ENCODE data around the gene REG1A.

REG1A gene

GRCh38 chr2:79101024-79101423, 19.3 kb upstream of the REG1A start:
- Histone ChIP-seq H3K4me3 (ENCODE audit: low read length in 2 of 2) (no peak overlapping the region), H2AK5ac (ENCODE audit: low read depth, low read length) (no peak overlapping the region), H3K9ac (ENCODE audit: low read depth, low read length, poor library complexity) (no peak overlapping the region), H3K18ac (ENCODE audit: low read length) (no peak overlapping the region), H3K27ac (replicated peaks; ENCODE audit: low read length) (no peak overlapping the region), H3K79me1 (ENCODE audit: low read depth, low read length) (no peaks in the 10 kb centered on the region), H2BK120ac (ENCODE audit: low read depth, low read length) (no peak overlapping the region), H3K4me1 (ENCODE audit: control insufficient read depth in 2 of 2, insufficient read depth in 1 of 2, low read depth in 1 of 2, low read length in 2 of 2) (no peaks in the 10 kb centered on the region), H3K36me3 (replicated peaks in 1 of 2; ENCODE audit: control insufficient read depth in 2 of 2, insufficient read depth in 2 of 2, low read length in 2 of 2) (no peaks in the 10 kb centered on the region), H4K8ac (ENCODE audit: low read depth, low read length) (no peak overlapping the region), H2BK12ac (ENCODE audit: low read length) (no peak overlapping the region), H2AFZ (ENCODE audit: low read length) (no peak overlapping the region), H2BK5ac (ENCODE audit: low read length) (no peak overlapping the region), H4K91ac (ENCODE audit: low read depth, low read length, poor library complexity) (no peak overlapping the region), H3K14ac (ENCODE audit: low read length) (no peak overlapping the region), H3K4me2 (ENCODE audit: insufficient read depth, low read length, poor library complexity, severe bottlenecking) (no peak overlapping the region), H3K27me3 (ENCODE audit: control insufficient read depth in 3 of 3, insufficient read depth in 3 of 3, low read depth in 1 of 3, low read length in 3 of 3) (no peaks in the 10 kb centered on the region), H3K23ac (ENCODE audit: low read depth, low read length, poor library complexity) (no peak overlapping the region), H2BK15ac (ENCODE audit: low read length) (no peak overlapping the region), H3K9me3 (replicated peaks in 1 of 2; ENCODE audit: control insufficient read depth in 2 of 2, insufficient read depth in 1 of 2, low read depth in 1 of 2, low read length in 2 of 2) (peaks cover 0 to 2% of the 10 kb centered on the region in 2 donors), H3K4ac (ENCODE audit: low read length) (no peak overlapping the region)
- no peak for DNase-seq (ENCODE audit: low spot score)
- WGBS, 2 donors (ENCODE audit: extremely low coverage in 2 of 2, insufficient read length in 2 of 2, insufficient replicate concordance in 1 of 2), result no CpG with 5 or more reads among the region's 2 CpGs

- no peak overlapping the region for H3K4me2 ChIP-seq (ENCODE audit: insufficient read depth, low read length, poor library complexity, severe bottlenecking)
- no peak overlapping the region for H3K9ac ChIP-seq (ENCODE audit: low read depth, low read length, poor library complexity)
- no peak overlapping the region for H3K4ac ChIP-seq (ENCODE audit: low read length)
- no peak overlapping the region for H4K8ac ChIP-seq (ENCODE audit: low read depth, low read length)
- no peak overlapping the region for H3K27ac ChIP-seq (replicated peaks; ENCODE audit: low read length)
- no peaks in the 10 kb centered on the region for H3K79me1 ChIP-seq (ENCODE audit: low read depth, low read length)
- no peak overlapping the region for H2AK5ac ChIP-seq (ENCODE audit: low read depth, low read length)
- no peak overlapping the region for H2BK15ac ChIP-seq (ENCODE audit: low read length)
- WGBS, 2 donors (ENCODE audit: extremely low coverage in 2 of 2, insufficient read length in 2 of 2, insufficient replicate concordance in 1 of 2), result no CpG with 5 or more reads among the region's 2 CpGs
- no peak overlapping the region for H3K4me3 ChIP-seq (ENCODE audit: low read length in 2 of 2)
- no peaks in the 10 kb centered on the region for H3K4me1 ChIP-seq (ENCODE audit: control insufficient read depth in 2 of 2, insufficient read depth in 1 of 2, low read depth in 1 of 2, low read length in 2 of 2)
- H2BK5ac ChIP-seq (ENCODE audit: low read length), result no peak overlapping the region
- H3K36me3 ChIP-seq (replicated peaks in 1 of 2; ENCODE audit: control insufficient read depth in 2 of 2, insufficient read depth in 2 of 2, low read length in 2 of 2), result no peaks in the 10 kb centered on the region
- no peak overlapping the region for H4K91ac ChIP-seq (ENCODE audit: low read depth, low read length, poor library complexity)
- H3K14ac ChIP-seq (ENCODE audit: low read length), result no peak overlapping the region
- H2AFZ ChIP-seq (ENCODE audit: low read length), result no peak overlapping the region
- no peak for DNase-seq (ENCODE audit: low spot score)
- H3K9me3 ChIP-seq (replicated peaks in 1 of 2; ENCODE audit: control insufficient read depth in 2 of 2, insufficient read depth in 1 of 2, low read depth in 1 of 2, low read length in 2 of 2), result peaks cover 0 to 2% of the 10 kb centered on the region in 2 donors
- H2BK120ac ChIP-seq (ENCODE audit: low read depth, low read length), result no peak overlapping the region
- H3K18ac ChIP-seq (ENCODE audit: low read length), result no peak overlapping the region
- no peak overlapping the region for H2BK12ac ChIP-seq (ENCODE audit: low read length)
- no peaks in the 10 kb centered on the region for H3K27me3 ChIP-seq (ENCODE audit: control insufficient read depth in 3 of 3, insufficient read depth in 3 of 3, low read depth in 1 of 3, low read length in 3 of 3)
- H3K23ac ChIP-seq (ENCODE audit: low read depth, low read length, poor library complexity), result no peak overlapping the region
Observed at GRCh38 chr2:79103214-79103613, 17.1 kb upstream of the REG1A start.

- Histone ChIP-seq H3K18ac (ENCODE audit: low read length) (no peak overlapping the region), H3K79me1 (ENCODE audit: low read depth, low read length) (no peaks in the 10 kb centered on the region), H2BK5ac (ENCODE audit: low read length) (no peak overlapping the region), H2AK5ac (ENCODE audit: low read depth, low read length) (no peak overlapping the region), H2AFZ (ENCODE audit: low read length) (no peak overlapping the region), H3K9ac (ENCODE audit: low read depth, low read length, poor library complexity) (no peak overlapping the region), H3K4me3 (ENCODE audit: low read length in 2 of 2) (no peak overlapping the region), H3K27me3 (ENCODE audit: control insufficient read depth in 3 of 3, insufficient read depth in 3 of 3, low read depth in 1 of 3, low read length in 3 of 3) (no peaks in the 10 kb centered on the region), H2BK120ac (ENCODE audit: low read depth, low read length) (no peak overlapping the region), H3K36me3 (replicated peaks in 1 of 2; ENCODE audit: control insufficient read depth in 2 of 2, insufficient read depth in 2 of 2, low read length in 2 of 2) (no peaks in the 10 kb centered on the region), H3K4ac (ENCODE audit: low read length) (no peak overlapping the region), H3K4me2 (ENCODE audit: insufficient read depth, low read length, poor library complexity, severe bottlenecking) (no peak overlapping the region), H3K14ac (ENCODE audit: low read length) (no peak overlapping the region), H4K8ac (ENCODE audit: low read depth, low read length) (no peak overlapping the region), H3K23ac (ENCODE audit: low read depth, low read length, poor library complexity) (no peak overlapping the region), H2BK12ac (ENCODE audit: low read length) (no peak overlapping the region), H4K91ac (ENCODE audit: low read depth, low read length, poor library complexity) (no peak overlapping the region), H3K9me3 (replicated peaks in 1 of 2; ENCODE audit: control insufficient read depth in 2 of 2, insufficient read depth in 1 of 2, low read depth in 1 of 2, low read length in 2 of 2) (peaks cover 0 to 2% of the 10 kb centered on the region in 2 donors), H3K27ac (replicated peaks; ENCODE audit: low read length) (no peak overlapping the region), H2BK15ac (ENCODE audit: low read length) (no peak overlapping the region), H3K4me1 (ENCODE audit: control insufficient read depth in 2 of 2, insufficient read depth in 1 of 2, low read depth in 1 of 2, low read length in 2 of 2) (no peaks in the 10 kb centered on the region)
- WGBS, 2 donors (ENCODE audit: extremely low coverage in 2 of 2, insufficient read length in 2 of 2, insufficient replicate concordance in 1 of 2), result no CpG with 5 or more reads among the region's 2 CpGs
- DNase-seq (ENCODE audit: low spot score), result no peak
Observed at GRCh38 chr2:79105259-79105658, 15.0 kb upstream of the REG1A start.

- no peak overlapping the region for H3K14ac ChIP-seq (ENCODE audit: low read length)
- H3K18ac ChIP-seq (ENCODE audit: low read length), result no peak overlapping the region
- H3K27me3 ChIP-seq (ENCODE audit: control insufficient read depth in 3 of 3, insufficient read depth in 3 of 3, low read depth in 1 of 3, low read length in 3 of 3), result no peaks in the 10 kb centered on the region
- H2AFZ ChIP-seq (ENCODE audit: low read length), result no peak overlapping the region
- peaks cover 0 to 2% of the 10 kb centered on the region in 2 donors for H3K4me1 ChIP-seq (ENCODE audit: control insufficient read depth in 2 of 2, insufficient read depth in 1 of 2, low read depth in 1 of 2, low read length in 2 of 2)
- WGBS, 2 donors (ENCODE audit: extremely low coverage in 2 of 2, insufficient read length in 2 of 2, insufficient replicate concordance in 1 of 2), result no CpG with 5 or more reads among the region's 3 CpGs
- no peak overlapping the region for H3K4me3 ChIP-seq (ENCODE audit: low read length in 2 of 2)
- H3K36me3 ChIP-seq (replicated peaks in 1 of 2; ENCODE audit: control insufficient read depth in 2 of 2, insufficient read depth in 2 of 2, low read length in 2 of 2), result no peaks in the 10 kb centered on the region
- H4K91ac ChIP-seq (ENCODE audit: low read depth, low read length, poor library complexity), result no peak overlapping the region
- H3K9me3 ChIP-seq (replicated peaks in 1 of 2; ENCODE audit: control insufficient read depth in 2 of 2, insufficient read depth in 1 of 2, low read depth in 1 of 2, low read length in 2 of 2), result no peaks in the 10 kb centered on the region
- H3K27ac ChIP-seq (replicated peaks; ENCODE audit: low read length), result no peak overlapping the region
- no peaks in the 10 kb centered on the region for H3K79me1 ChIP-seq (ENCODE audit: low read depth, low read length)
- H4K8ac ChIP-seq (ENCODE audit: low read depth, low read length), result no peak overlapping the region
- H3K9ac ChIP-seq (ENCODE audit: low read depth, low read length, poor library complexity), result no peak overlapping the region
- H2AK5ac ChIP-seq (ENCODE audit: low read depth, low read length), result no peak overlapping the region
- H2BK15ac ChIP-seq (ENCODE audit: low read length), result no peak overlapping the region
- no peak overlapping the region for H2BK12ac ChIP-seq (ENCODE audit: low read length)
- H3K4me2 ChIP-seq (ENCODE audit: insufficient read depth, low read length, poor library complexity, severe bottlenecking), result no peak overlapping the region
- H2BK120ac ChIP-seq (ENCODE audit: low read depth, low read length), result no peak overlapping the region
- DNase-seq (ENCODE audit: low spot score), result no peak
- H2BK5ac ChIP-seq (ENCODE audit: low read length), result no peak overlapping the region
- no peak overlapping the region for H3K4ac ChIP-seq (ENCODE audit: low read length)
- H3K23ac ChIP-seq (ENCODE audit: low read depth, low read length, poor library complexity), result no peak overlapping the region
Observed at GRCh38 chr2:79112269-79112668, 8.0 kb upstream of the REG1A start.
